ENCODE results near the gene STXBP2. TPM values are rescaled to one million over a fixed set of nuclear protein-coding genes. Genes with fewer than 3 reads are reported as not detected.
A peak's percentile ranks its signal among the peaks of the same experiment; 100 is the strongest.

The STXBP2 gene
- polyA plus RNA-seq, 1 donor, result 146 TPM

DNA sequence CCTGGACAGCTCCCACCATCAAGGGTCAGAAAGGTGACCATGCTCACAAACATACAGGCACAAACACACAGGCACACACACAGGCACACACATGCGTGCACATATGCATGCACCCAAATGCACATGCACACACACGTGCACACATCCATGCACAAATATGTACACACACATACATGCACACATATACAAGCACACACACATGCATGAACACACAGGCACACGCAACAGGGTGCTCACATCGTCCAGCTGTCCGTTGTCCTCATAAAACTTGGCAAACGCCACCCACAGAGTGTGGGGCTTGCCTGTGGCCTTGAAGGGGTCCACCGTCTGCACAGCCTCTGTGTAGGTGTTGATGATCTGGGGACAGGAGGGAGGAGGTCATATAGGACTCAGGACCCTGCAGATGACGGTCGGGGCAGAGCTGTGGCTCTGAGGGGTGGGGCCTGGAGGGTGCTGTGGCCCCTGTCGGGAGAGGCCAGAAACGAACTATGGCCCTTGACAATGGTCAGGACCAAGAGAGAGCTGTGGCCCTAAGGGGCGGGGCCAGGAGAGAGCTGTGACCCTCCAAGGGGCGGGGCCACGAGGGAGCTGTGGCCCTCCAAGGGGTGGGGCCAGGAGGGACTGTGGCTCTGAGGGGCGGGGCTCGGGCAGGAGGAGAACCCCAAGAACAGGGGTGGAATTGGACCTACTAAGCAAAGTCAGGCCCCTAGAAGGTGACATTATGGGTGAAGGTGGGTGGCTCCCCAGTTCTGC is 13.8 kb upstream of the STXBP2 start:
- Histone ChIP-seq H3K9me3 (ENCODE audit: control insufficient read depth, low read depth, low read length) (no peaks in the 10 kb centered on the region), H3K36me3 (ENCODE audit: control insufficient read depth, insufficient read depth, low read length) (peaks cover 71% of the 10 kb centered on the region), H3K27ac (ENCODE audit: low read length) (no peak overlapping the region), H3K4me1 (ENCODE audit: control insufficient read depth, insufficient read depth, low read length) (no peaks in the 10 kb centered on the region), H3K4me3 (ENCODE audit: low read length) (no peak overlapping the region), H3K27me3 (ENCODE audit: control insufficient read depth, insufficient read depth, low read length) (no peaks in the 10 kb centered on the region)
- WGBS (ENCODE audit: insufficient coverage, low lambda C conversion rate), result no CpG with 5 or more reads among the region's 16 CpGs
- no peak for DNase-seq

- no CpG with 5 or more reads among the region's 39 CpGs for WGBS (ENCODE audit: insufficient coverage, low lambda C conversion rate)
- DNase-seq, result no peak
- peaks cover 5% of the 10 kb centered on the region for H3K4me1 ChIP-seq (ENCODE audit: control insufficient read depth, insufficient read depth, low read length)
- no peaks in the 10 kb centered on the region for H3K27me3 ChIP-seq (ENCODE audit: control insufficient read depth, insufficient read depth, low read length)
- no peaks in the 10 kb centered on the region for H3K9me3 ChIP-seq (ENCODE audit: control insufficient read depth, low read depth, low read length)
- H3K27ac ChIP-seq (ENCODE audit: low read length), result no peak overlapping the region
- H3K36me3 ChIP-seq (ENCODE audit: control insufficient read depth, insufficient read depth, low read length), result peaks cover 63% of the 10 kb centered on the region
- H3K4me3 ChIP-seq (ENCODE audit: low read length), result no peak overlapping the region
These were observed 12.9 kb upstream of the STXBP2 start for GRCh38 chr19:7623725-7624603.

GRCh38 chr19:7624810-7625209 is 12.1 kb upstream of the STXBP2 start:
- peaks cover 59% of the 10 kb centered on the region for H3K36me3 ChIP-seq (ENCODE audit: control insufficient read depth, insufficient read depth, low read length)
- WGBS (ENCODE audit: insufficient coverage, low lambda C conversion rate), result no CpG with 5 or more reads among the region's 17 CpGs
- no peak overlapping the region for H3K4me3 ChIP-seq (ENCODE audit: low read length)
- no peak for DNase-seq
- no peaks in the 10 kb centered on the region for H3K27me3 ChIP-seq (ENCODE audit: control insufficient read depth, insufficient read depth, low read length)
- H3K27ac ChIP-seq (ENCODE audit: low read length), result no peak overlapping the region
- no peaks in the 10 kb centered on the region for H3K9me3 ChIP-seq (ENCODE audit: control insufficient read depth, low read depth, low read length)
- H3K4me1 ChIP-seq (ENCODE audit: control insufficient read depth, insufficient read depth, low read length), result peaks cover 5% of the 10 kb centered on the region

DNA sequence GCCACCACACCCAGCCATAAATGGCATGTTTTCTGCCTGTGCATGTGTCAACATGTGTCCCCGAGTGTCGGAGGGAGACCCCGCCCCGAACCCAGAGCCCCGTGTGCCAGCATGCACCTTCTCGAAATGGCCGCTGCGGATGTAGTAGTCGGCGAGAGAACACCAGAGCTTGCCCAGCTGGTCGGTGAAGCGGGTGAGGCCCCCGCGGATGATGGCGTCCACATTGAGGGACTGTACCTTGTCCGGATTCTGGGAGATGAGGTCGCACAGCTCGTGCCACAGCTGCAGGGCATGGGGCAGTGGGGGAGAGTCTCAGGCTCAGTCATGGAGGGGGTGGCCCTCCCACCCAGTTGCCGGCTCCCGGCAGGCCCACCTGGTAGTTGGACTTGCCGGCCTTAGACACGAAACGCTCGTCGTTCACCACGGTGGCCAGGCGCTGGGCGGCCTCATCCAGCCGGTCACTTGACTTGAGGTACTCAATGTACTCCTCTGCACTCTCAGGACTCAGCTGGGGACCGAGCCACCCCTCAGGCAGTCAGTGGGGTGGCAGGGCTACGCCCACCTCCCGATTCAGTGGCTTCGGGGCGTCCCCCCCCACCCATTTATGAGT is 11.0 kb upstream of the STXBP2 start:
- no peak for DNase-seq
- Histone ChIP-seq H3K27ac (ENCODE audit: low read length) (no peak overlapping the region), H3K4me1 (ENCODE audit: control insufficient read depth, insufficient read depth, low read length) (peaks cover 13% of the 10 kb centered on the region), H3K4me3 (ENCODE audit: low read length) (no peak overlapping the region), H3K36me3 (ENCODE audit: control insufficient read depth, insufficient read depth, low read length) (peaks cover 49% of the 10 kb centered on the region), H3K27me3 (ENCODE audit: control insufficient read depth, insufficient read depth, low read length) (no peaks in the 10 kb centered on the region), H3K9me3 (ENCODE audit: control insufficient read depth, low read depth, low read length) (no peaks in the 10 kb centered on the region)
- WGBS (ENCODE audit: insufficient coverage, low lambda C conversion rate), result no CpG with 5 or more reads among the region's 34 CpGs

DNA sequence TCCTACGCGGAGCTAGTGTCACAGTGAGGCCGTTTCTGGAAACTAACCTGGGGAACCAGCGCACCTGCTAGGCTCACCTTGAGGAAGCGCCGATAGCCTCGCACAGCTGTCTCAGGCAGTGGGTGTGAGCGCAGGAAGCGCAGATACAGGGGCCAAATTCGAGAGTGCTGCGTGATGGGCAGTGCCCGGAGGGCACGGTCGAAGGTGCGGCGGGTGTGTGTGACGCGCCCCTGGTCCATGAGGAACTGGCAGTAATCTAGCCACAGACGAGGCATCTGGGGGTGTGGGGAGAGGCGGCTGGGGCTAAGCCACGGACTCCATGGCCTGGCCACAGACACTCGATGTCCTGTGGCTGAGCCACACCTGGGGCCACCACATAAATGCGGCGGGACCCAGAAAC is 9.7 kb upstream of the STXBP2 start:
- peaks cover 13% of the 10 kb centered on the region for H3K4me1 ChIP-seq (ENCODE audit: control insufficient read depth, insufficient read depth, low read length)
- peaks cover 46% of the 10 kb centered on the region for H3K36me3 ChIP-seq (ENCODE audit: control insufficient read depth, insufficient read depth, low read length)
- WGBS (ENCODE audit: insufficient coverage, low lambda C conversion rate), result no CpG with 5 or more reads among the region's 24 CpGs
- H3K27me3 ChIP-seq (ENCODE audit: control insufficient read depth, insufficient read depth, low read length), result no peaks in the 10 kb centered on the region
- DNase-seq, result no peak
- H3K27ac ChIP-seq (ENCODE audit: low read length), result no peak overlapping the region
- no peaks in the 10 kb centered on the region for H3K9me3 ChIP-seq (ENCODE audit: control insufficient read depth, low read depth, low read length)
- H3K4me3 ChIP-seq (ENCODE audit: low read length), result no peak overlapping the region

DNA sequence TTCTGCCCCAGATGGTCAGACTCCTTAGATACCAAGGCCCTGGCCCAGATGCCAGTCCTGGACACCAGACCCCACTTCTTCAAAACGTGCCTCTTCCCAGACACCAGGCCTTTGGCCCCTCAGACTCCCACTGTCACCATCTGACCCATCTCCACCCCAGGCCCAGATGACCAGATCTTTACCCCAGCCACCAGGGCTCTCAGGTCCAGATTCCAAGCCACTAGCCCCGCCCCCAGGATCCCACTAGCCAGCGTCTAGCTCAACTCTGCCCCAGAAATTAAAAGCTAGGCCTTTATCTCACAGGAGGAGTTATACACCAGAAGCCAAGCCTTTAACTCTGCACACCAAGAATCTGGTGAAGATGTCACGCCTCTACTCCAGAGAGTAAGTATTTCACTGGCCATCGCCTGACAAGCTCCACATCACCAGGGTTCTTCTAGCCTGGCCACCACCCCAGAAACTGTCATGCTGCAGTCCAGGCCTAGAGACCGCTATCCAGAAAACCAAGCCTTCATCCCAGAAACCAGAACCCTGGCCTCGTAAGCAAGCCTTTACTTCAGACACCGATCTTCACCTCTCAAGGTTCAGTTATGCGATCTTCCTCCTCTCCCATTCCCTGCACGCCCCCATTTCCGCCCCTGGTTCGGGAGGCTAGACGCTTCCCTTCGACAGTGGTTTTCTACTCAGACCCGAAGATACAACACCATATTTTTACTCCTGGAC is 8.2 kb upstream of the STXBP2 start:
- Histone ChIP-seq H3K36me3 (ENCODE audit: control insufficient read depth, insufficient read depth, low read length) (peaks cover 38% of the 10 kb centered on the region), H3K27me3 (ENCODE audit: control insufficient read depth, insufficient read depth, low read length) (no peaks in the 10 kb centered on the region), H3K4me3 (ENCODE audit: low read length) (peak overlapping the region; percentile 87), H3K27ac (ENCODE audit: low read length) (peak overlapping the region; percentile 29), H3K9me3 (ENCODE audit: control insufficient read depth, low read depth, low read length) (no peaks in the 10 kb centered on the region), H3K4me1 (ENCODE audit: control insufficient read depth, insufficient read depth, low read length) (peaks cover 13% of the 10 kb centered on the region)
- DNase-seq, result no peak
- no CpG with 5 or more reads among the region's 15 CpGs for WGBS (ENCODE audit: insufficient coverage, low lambda C conversion rate)

- H3K36me3 ChIP-seq (ENCODE audit: control insufficient read depth, insufficient read depth, low read length), result peaks cover 34% of the 10 kb centered on the region
- no peaks in the 10 kb centered on the region for H3K9me3 ChIP-seq (ENCODE audit: control insufficient read depth, low read depth, low read length)
- DNase-seq, result peak; percentile 99
- peaks cover 13% of the 10 kb centered on the region for H3K4me1 ChIP-seq (ENCODE audit: control insufficient read depth, insufficient read depth, low read length)
- no peaks in the 10 kb centered on the region for H3K27me3 ChIP-seq (ENCODE audit: control insufficient read depth, insufficient read depth, low read length)
- no CpG with 5 or more reads among the region's 40 CpGs for WGBS (ENCODE audit: insufficient coverage, low lambda C conversion rate)
- peak within 1 kb of the TSS; percentile 32 for H3K27ac ChIP-seq (ENCODE audit: low read length)
- H3K4me3 ChIP-seq (ENCODE audit: low read length), result peak within 1 kb of the TSS; percentile 87
These were observed 7.4 kb upstream of the STXBP2 start, which contains the start of the genes PET100 and XAB2 for GRCh38 chr19:7629347-7630054. PET100 (plus strand) TSS chr19:7629793; CDS start chr19:7629834, 41 bp downstream. XAB2 (minus strand) TSS chr19:7629545; CDS start chr19:7629527, 18 bp downstream.

DNA sequence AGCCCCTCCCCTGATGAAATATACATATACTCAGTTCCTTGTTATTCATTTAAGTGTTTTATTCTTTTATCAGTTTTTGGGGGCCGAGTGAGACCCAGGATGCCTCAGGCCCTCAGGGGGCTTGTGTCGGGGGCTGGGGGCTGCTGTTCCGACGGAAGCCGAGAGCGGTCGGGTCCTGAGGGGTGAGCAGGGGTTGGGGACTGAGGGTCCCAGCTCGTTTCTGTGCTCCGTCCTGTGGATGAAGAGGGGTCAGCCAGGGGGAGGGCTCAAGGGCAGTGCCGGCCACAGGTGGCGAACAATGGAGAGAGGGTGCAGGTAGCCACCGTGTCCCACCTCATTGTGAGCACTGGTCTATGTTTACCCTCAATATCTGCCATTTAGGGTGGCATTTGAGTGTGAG is 5.3 kb upstream of the STXBP2 start:
- peaks cover 13% of the 10 kb centered on the region for H3K4me1 ChIP-seq (ENCODE audit: control insufficient read depth, insufficient read depth, low read length)
- DNase-seq, result no peak
- peaks cover 17% of the 10 kb centered on the region for H3K36me3 ChIP-seq (ENCODE audit: control insufficient read depth, insufficient read depth, low read length)
- peaks cover 7% of the 10 kb centered on the region for H3K27me3 ChIP-seq (ENCODE audit: control insufficient read depth, insufficient read depth, low read length)
- no peaks in the 10 kb centered on the region for H3K9me3 ChIP-seq (ENCODE audit: control insufficient read depth, low read depth, low read length)
- no peak overlapping the region for H3K4me3 ChIP-seq (ENCODE audit: low read length)
- no CpG with 5 or more reads among the region's 12 CpGs for WGBS (ENCODE audit: insufficient coverage, low lambda C conversion rate)
- no peak overlapping the region for H3K27ac ChIP-seq (ENCODE audit: low read length)

DNA sequence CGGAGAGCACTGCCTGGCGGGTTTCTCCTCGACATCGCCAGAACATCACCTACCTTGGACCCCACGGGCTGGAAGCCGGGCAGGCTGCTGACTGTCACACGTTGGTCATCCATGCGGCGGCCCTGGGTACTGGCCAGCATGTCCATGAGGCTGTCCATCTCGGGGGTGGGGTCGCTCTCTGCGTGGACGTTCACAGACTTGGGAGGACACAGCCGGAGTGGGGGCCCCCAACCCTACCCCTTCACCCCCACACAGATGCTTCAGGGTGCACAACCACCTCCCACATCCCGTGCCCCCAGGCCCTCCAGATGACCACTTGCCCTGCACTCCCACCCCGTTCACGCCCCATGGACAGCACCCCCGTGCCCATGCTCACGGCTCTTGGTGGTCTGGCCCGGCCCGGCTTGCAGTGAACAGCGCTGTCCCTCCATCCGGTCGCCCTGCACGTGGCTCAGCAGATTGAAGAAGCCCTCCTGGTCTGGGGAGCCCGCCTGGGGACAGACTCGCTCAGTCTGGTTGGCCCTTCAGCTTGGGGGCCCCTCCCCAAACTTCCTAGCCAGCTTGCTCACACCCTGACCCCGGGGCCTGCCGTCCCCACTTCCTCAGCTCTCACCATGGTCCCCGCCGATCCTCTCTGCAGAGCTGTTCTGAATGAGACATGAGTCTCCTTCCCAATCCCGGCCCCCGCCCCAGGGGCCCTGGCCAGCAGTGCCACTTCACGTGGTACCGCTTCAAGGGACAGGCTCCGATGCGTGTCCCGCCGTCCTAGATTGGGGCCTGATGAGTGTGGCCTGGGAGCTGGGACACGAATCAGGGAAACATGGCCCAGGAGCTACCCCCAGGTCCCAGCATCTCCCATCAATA is 4.3 kb upstream of the STXBP2 start:
- DNase-seq, result no peak
- Histone ChIP-seq H3K27ac (ENCODE audit: low read length) (no peak overlapping the region), H3K4me1 (ENCODE audit: control insufficient read depth, insufficient read depth, low read length) (peaks cover 16% of the 10 kb centered on the region), H3K27me3 (ENCODE audit: control insufficient read depth, insufficient read depth, low read length) (peaks cover 7% of the 10 kb centered on the region), H3K36me3 (ENCODE audit: control insufficient read depth, insufficient read depth, low read length) (peaks cover 12% of the 10 kb centered on the region), H3K9me3 (ENCODE audit: control insufficient read depth, low read depth, low read length) (no peaks in the 10 kb centered on the region), H3K4me3 (ENCODE audit: low read length) (no peak overlapping the region)
- no CpG with 5 or more reads among the region's 40 CpGs for WGBS (ENCODE audit: insufficient coverage, low lambda C conversion rate)

Data from large intestine (tissue), 3 donors.